Hepatocyte (in vitro differentiated cells): ENCODE results near the gene AMPD1.

Source experiments
- EZH2 ChIP-seq: fragments of 200-600 bp; sonication (generic); IDR thresholded peaks from 2 replicates; pipeline ENCODE4 v1.6.1; 2016; ENCODE audit warnings: antibody characterized with exemption, mild to moderate bottlenecking, borderline replicate concordance
- TF ChIP-seq, protein P1 (sequence below): fragments of 200-600 bp; sonication (generic); IDR thresholded peaks from 2 replicates; pipeline ENCODE4 v1.5.1; 2016; ENCODE audit warnings: antibody characterized with exemption, mild to moderate bottlenecking; ENCODE audit not compliant: poor library complexity

DNA sequence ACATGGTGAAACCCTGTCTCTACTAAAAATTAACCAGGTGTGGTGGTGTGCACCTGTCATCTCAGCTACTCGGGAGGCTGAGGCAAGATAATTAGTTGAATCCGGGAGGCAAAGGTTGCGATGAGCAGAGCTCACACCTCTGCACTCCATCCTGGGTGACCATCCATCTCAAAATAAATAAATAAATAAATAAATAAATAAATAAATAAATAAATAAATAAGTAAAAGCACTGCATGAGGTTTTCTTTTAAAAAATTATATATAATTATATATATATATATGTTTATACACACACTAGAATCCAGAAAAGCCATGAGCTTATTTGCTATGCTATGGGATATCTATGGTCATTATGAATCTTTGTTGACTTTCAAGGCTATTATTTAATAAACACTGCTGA, 2.4 kb downstream of the AMPD1 start:
- TF ChIP-seq, protein P1, sequence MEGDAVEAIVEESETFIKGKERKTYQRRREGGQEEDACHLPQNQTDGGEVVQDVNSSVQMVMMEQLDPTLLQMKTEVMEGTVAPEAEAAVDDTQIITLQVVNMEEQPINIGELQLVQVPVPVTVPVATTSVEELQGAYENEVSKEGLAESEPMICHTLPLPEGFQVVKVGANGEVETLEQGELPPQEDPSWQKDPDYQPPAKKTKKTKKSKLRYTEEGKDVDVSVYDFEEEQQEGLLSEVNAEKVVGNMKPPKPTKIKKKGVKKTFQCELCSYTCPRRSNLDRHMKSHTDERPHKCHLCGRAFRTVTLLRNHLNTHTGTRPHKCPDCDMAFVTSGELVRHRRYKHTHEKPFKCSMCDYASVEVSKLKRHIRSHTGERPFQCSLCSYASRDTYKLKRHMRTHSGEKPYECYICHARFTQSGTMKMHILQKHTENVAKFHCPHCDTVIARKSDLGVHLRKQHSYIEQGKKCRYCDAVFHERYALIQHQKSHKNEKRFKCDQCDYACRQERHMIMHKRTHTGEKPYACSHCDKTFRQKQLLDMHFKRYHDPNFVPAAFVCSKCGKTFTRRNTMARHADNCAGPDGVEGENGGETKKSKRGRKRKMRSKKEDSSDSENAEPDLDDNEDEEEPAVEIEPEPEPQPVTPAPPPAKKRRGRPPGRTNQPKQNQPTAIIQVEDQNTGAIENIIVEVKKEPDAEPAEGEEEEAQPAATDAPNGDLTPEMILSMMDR: no peak
- no peak for TF ChIP-seq EZH2
